ENCODE results near the gene NDUFA13.

The NDUFA13 gene

GRCh38 chr19:19485998-19486290 lies 30.1 kb upstream of the NDUFA13 start:
- TF ChIP-seq POLR2A (IDR thresholded peaks at IDR 0.05; ENCODE audit: low read depth, low read length) = no peak
- DNase-seq (ENCODE audit: insufficient read length, low spot score) = no peak
- no peak for FAIRE-seq

GRCh38 chr19:19486343-19487076 lies 29.5 kb upstream of the NDUFA13 start:
- TF ChIP-seq POLR2A (IDR thresholded peaks at IDR 0.05; ENCODE audit: low read depth, low read length) = no peak
- DNase-seq (ENCODE audit: insufficient read length, low spot score) (no peak), FAIRE-seq (no peak)

- no peak for TF ChIP-seq POLR2A (IDR thresholded peaks at IDR 0.05; ENCODE audit: low read depth, low read length)
- no peak for FAIRE-seq
- DNase-seq (ENCODE audit: insufficient read length, low spot score) = no peak
These were observed 28.7 kb upstream of the NDUFA13 start for GRCh38 chr19:19487077-19487949.

- DNase-seq (ENCODE audit: insufficient read length, low spot score) (no peak), FAIRE-seq (no peak)
- TF ChIP-seq POLR2A (IDR thresholded peaks at IDR 0.05; ENCODE audit: low read depth, low read length) = no peak
These were observed 27.8 kb upstream of the NDUFA13 start for GRCh38 chr19:19487950-19488874.

GRCh38 chr19:19488875-19489690 lies 26.9 kb upstream of the NDUFA13 start:
- no peak for TF ChIP-seq POLR2A (IDR thresholded peaks at IDR 0.05; ENCODE audit: low read depth, low read length)
- peak; percentile 81 for FAIRE-seq
- DNase-seq (ENCODE audit: insufficient read length, low spot score) = peak; percentile 87

- DNase-seq (ENCODE audit: insufficient read length, low spot score) (no peak), FAIRE-seq (no peak)
- no peak for TF ChIP-seq POLR2A (IDR thresholded peaks at IDR 0.05; ENCODE audit: low read depth, low read length)
These were observed 26.2 kb upstream of the NDUFA13 start for GRCh38 chr19:19489804-19490204.

GRCh38 chr19:19490214-19490968 lies 25.6 kb upstream of the NDUFA13 start:
- peak; percentile 79 for DNase-seq (ENCODE audit: insufficient read length, low spot score)
- no peak for TF ChIP-seq POLR2A (IDR thresholded peaks at IDR 0.05; ENCODE audit: low read depth, low read length)
- no peak for FAIRE-seq

GRCh38 chr19:19491321-19492025 lies 24.6 kb upstream of the NDUFA13 start:
- no peak for TF ChIP-seq POLR2A (IDR thresholded peaks at IDR 0.05; ENCODE audit: low read depth, low read length)
- FAIRE-seq (no peak), DNase-seq (ENCODE audit: insufficient read length, low spot score) (no peak)

GRCh38 chr19:19492026-19492610 lies 23.9 kb upstream of the NDUFA13 start:
- DNase-seq (ENCODE audit: insufficient read length, low spot score) (no peak), FAIRE-seq (no peak)
- TF ChIP-seq POLR2A (IDR thresholded peaks at IDR 0.05; ENCODE audit: low read depth, low read length) = no peak

GRCh38 chr19:19493841-19494546 lies 22.0 kb upstream of the NDUFA13 start:
- DNase-seq (ENCODE audit: insufficient read length, low spot score) = no peak
- no peak for TF ChIP-seq POLR2A (IDR thresholded peaks at IDR 0.05; ENCODE audit: low read depth, low read length)
- no peak for FAIRE-seq

All from H54 (cell line).